GM19324 (cell line): ENCODE results near the gene MYO19.

ENCODE experiments used
- ATAC-seq: cut with Tn5 transposase; IDR thresholded peaks from one replicate; pipeline ENCODE4 v1.9.1; 2021; ENCODE audit warnings: mild to moderate bottlenecking, moderate library complexity; ENCODE audit not compliant: unreplicated experiment, low FRiP score

The MYO19 gene, protein sequence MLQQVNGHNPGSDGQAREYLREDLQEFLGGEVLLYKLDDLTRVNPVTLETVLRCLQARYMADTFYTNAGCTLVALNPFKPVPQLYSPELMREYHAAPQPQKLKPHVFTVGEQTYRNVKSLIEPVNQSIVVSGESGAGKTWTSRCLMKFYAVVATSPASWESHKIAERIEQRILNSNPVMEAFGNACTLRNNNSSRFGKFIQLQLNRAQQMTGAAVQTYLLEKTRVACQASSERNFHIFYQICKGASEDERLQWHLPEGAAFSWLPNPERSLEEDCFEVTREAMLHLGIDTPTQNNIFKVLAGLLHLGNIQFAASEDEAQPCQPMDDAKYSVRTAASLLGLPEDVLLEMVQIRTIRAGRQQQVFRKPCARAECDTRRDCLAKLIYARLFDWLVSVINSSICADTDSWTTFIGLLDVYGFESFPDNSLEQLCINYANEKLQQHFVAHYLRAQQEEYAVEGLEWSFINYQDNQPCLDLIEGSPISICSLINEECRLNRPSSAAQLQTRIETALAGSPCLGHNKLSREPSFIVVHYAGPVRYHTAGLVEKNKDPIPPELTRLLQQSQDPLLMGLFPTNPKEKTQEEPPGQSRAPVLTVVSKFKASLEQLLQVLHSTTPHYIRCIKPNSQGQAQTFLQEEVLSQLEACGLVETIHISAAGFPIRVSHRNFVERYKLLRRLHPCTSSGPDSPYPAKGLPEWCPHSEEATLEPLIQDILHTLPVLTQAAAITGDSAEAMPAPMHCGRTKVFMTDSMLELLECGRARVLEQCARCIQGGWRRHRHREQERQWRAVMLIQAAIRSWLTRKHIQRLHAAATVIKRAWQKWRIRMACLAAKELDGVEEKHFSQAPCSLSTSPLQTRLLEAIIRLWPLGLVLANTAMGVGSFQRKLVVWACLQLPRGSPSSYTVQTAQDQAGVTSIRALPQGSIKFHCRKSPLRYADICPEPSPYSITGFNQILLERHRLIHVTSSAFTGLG

DNA sequence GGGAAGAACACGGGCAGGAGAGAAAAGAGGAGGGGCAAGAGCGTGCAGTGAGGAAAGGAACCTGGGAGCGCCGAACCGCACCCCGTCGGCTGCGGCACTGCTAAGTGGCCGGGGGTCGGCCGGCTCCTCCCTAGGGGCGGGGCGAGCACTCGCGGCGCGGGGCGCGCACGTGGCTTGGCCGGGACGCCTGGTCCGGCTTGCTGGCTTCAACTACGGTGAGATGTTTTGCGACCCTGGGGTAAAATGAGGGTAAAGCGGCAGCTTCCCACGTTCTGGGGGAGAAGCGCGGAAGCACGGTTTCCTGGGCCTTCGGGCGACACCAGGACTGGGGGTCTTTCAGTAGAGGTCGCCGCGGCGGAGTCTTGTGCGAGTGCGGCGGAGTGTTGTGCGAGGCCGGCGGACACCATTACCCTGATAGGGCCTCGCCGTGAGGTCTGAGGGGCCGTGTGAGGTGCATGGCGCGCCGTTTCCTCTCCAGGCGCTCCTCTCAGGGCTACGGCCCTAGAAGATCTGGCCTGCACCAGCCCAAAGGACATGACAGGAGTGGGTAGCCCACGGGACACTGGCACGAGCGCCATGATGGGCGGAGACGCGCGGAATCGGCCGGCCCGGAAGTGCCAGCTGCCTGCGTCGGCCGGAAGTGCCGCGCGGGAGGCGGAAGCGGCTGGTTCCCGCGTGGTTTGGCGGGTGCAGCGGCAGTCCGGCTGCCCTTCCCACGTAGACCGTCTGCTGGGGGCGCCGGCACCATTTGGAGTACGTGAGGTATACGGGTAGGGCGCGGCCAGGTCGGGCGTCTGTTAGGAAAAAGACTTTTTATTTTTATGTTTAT lies at the start of gene MYO19, which contains the start of gene PIGW:
Gene MYO19, minus strand, starts transcription at position 29 of the 829 bp plus-strand sequence. CDS start 2,330 bp downstream, outside the sequence.
Gene PIGW, plus strand, starts transcription at position 148 of the 829 bp plus-strand sequence. CDS start 2,115 bp downstream, outside the sequence.
- peak; percentile 83 for ATAC-seq

DNA sequence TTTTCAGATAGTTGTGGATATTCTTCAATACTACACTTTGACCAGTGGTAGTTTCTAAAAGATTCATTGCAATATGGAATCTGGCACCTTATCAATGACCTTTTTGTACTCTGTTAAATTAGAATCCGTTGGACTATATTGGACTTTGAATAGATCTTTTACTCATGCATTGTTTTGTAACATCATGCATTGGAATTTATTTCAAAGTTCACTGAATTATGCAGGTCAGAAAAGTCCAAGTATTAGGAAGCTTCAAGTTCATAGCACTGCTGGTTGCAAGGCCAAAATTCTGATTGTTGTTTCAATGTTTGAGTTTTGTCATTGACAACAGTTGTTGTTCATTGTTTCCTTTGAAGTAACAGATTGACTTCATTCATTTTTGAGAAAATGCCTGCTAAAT lies 49.1 kb upstream of the MYO19 start:
- no peak for ATAC-seq

DNA sequence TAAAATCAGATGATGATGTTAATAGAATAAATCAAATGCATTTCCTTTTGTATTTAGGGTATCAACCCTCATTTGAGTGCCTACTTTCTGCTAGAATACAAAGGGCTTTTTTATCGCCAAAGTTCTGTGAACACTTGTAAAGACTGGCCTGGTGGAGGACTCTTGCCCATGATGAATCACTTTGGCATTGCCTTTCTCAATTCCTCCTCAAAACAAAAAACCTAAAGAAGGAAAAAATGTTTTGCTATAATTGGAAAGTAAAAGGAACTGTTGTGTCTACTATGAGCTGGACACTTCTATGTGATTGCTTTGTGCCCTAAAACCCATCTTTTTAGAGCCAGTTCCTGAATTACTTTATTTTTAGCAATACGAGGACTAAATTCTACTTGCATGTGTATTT lies 44.0 kb upstream of the MYO19 start:
- ATAC-seq: no peak

DNA sequence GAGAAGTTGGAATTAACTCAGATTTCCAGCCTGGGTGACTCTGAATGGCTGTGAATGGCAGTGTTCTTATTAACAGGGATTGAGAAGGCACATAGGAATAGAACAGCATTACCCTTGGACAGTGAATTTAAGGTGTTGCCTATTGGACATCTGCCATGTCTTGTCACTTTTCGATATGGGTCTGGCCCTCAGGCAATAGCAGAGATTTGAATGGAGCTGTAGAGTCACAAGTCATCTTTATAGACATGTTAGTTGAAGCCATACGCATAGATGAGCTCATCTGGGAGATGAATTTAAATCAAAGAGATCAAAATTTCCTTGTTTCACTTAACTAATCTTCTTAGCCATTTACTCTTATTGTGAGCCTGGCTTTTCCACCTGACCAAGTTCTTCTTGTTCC lies 42.1 kb upstream of the MYO19 start:
- no peak for ATAC-seq

DNA sequence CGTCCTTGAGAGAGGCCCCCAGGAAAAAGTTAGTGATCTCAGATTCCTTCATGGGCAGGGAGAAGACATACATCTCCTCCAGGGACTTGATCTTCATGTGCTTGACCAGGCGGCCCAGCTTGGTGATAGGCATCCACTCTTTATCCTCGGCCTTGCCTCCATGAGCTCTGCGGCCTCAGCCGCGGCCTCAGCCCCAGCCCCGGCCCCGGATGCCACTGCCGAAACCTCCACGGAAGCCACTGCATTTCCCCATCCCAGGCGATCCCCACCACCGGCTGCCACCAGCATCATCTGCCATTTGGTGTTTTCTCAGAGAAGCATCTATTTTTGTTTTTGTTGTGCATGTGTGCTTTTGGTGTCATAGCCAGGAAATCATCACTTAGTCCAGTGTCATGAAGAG lies 40.4 kb upstream of the MYO19 start:
- ATAC-seq: no peak

DNA sequence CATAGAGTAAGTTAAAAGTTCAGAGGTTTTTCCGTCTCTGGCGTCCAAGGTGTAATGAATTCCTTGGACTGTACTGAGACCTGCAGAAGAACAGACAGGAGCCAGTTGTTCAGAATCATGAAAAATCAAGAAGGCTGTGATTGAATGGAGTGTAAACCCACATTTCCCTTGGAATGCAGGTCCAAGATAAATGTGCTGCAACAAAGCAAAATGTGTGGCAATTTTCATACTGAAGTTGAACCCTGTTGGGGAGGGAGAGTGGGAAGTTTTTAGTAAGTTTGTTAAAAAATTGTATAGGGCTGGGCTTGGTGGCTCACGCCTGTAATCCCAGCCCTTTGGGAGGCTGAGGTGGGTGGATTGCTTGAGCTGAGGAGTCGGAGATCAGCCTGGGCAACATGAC lies 31.4 kb upstream of the MYO19 start:
- no peak for ATAC-seq

DNA sequence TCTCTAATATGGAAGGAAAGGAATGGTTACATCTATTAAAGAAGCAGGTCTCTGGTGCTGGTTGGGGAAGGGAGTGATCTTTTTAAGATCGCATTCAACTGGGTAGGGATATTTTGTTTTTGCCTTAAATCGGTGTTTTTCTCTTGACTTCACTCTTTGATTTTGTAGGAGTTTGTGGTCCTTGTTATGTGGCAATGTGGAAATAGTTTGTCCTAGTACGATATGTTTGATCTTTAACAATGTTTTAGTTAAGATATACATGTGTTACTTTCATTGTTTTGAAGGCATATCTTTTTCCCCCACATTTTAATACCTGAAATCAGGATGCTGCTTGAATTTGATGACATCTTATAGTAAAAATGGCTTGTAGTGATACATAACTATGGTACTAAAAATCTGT lies 18.8 kb upstream of the MYO19 start:
- ATAC-seq: no peak

DNA sequence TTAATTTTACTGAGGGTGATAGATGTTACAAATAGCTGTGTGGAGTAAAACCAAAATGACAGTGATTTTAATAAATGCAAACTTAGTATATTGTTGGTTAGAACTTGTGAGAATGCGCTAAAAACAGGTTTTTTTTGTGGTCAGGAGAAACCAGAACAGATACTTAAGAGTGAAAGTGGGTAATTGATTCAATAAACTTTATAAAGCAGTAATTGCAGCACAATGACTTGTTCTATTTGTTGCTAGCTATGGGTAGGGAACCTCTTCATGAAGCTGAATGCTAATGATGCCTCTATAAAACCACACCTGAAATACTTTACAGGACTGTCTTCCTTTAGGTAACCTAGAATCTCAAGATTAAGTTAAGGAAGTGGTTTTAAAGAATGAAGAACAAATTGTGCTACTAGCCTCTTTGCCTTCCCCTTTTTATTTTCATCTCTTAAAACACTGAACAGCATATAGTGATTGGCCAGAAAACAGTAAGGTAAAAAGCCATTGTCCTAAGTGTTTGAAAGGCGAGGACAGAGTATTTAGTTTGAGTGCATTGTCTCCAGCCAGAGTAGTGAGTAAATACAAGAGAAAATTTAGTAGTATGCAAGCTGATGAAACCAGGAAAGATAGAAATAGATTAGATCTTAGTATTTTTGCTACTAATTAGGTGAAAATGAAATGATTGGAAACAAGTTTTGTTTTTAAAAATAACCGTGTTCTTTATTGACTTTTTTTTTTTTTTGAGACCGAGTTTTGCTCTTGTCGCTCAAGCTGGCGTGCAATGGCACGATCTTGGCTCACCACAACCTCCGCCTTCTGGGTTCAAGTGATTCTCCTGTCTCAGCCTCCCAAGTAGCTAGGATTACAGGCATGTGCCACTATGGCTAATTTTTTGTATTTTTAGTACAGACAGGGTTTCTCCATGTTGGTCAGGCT lies 16.1 kb upstream of the MYO19 start:
- no peak for ATAC-seq

DNA sequence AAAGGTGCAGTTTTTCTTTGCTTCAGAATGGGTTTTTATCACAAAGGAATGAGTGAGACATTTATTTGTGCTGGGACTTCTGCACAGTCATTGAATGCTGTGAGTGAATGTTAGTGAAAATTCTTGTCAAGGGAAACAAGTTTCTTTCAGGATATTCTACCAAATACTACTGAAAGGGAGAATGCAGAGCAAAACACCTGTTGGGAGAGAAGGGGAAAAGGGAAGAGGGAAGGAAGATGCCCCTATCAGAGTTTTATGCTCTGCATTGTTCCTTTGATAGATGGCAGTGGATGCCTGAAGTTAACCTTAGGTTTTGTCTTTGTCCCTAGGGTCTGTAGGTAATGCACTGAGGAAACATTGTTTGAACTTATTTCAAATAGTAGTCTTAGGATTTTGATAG lies 13.1 kb upstream of the MYO19 start:
- no peak for ATAC-seq

DNA sequence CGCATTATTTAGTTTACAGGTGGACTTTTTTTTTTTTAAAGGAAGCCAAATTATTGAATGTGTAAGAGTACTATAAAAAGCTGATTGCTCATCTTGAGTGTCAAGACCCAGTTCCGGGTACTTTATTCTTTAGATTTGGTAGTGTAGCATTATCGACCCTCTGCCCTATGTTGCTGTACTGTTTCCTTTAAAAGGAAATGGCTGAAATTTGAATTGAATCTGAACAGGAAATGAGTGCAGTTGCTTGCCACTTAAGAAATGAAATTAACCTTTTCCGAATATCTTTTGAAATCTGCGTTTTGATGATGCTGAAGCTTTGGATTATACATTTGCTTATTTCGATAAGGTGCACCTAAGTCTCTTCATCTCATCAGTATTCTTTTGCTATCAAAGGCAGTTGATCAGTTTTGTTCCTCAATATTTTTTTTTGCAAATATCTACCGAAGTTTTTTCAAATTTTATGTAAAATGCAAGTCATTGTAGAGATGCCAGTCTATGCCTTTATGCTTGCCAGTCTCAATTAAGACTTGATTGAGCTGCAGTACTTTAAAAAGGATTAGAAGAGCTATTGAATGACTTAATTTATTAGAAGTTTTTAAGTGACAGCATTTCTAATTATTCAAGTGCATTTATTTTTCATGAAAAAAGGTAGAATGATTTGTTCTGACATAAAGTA lies 11.9 kb upstream of the MYO19 start:
- ATAC-seq: no peak

DNA sequence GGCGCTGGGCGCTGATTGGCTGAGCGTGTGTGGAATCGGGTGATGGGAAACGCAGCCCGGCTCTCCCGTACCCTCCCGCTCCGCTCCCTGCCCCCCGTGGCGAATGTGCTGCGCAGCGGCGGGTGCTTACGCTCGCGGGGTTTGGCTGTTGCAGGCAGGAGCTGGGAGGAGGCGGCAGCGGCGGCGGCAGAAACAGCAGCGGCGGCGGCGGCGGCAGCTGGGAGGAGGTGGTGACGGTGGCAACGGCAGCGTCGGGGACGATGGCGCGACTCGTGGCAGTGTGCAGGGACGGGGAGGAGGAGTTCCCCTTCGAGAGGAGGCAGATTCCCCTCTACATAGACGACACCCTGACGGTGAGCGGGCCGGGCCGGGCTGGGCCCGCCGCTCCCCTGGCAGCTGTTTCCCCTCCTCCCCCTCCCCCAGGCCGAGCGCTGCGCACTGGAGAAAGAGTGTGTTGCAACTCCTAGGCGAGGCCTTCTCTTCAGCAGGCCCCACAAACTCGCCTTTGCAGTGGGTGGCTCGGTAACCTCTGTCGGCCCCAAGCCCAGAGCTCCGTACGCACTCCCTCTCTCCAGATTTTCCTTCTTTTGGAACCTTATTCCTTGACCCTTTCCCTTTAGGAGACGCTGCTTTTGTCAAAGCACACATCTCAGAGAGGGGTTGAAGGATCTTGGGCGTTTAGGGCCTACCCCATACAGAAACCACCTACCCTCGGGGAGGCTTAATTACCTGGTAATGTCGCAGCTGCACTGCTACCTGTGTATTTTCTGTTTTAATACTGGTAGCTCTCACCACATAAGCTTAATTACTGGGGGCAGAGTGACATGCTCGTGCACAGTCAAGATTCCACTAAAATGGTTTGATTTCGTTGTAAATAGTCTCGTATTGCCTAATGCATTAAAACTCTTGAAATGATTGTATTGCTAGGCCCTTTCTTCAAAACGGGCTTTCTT lies 11.1 kb upstream of the MYO19 start:
- peak; percentile 69 for ATAC-seq

DNA sequence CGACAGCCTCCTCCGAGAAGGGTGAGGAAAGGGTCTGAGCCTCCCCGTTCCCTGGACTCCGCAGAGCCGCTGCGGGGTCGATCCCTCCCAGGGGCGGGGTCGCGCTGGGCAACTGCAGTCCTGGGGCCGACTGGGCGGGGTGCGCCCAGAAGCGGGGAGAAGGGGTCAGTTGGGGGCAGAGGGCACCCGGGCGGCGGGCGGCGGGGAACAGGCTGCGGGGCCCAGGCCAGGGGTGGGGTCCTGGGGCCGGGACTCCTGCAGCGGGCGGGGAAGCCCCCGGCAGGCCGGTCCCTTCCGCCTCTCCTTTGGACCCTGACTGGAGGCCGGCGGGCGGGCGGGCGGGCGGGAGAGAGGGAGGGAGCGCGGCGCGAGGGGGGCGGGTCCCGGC lies 10.4 kb upstream of the MYO19 start:
- peak; percentile 59 for ATAC-seq

DNA sequence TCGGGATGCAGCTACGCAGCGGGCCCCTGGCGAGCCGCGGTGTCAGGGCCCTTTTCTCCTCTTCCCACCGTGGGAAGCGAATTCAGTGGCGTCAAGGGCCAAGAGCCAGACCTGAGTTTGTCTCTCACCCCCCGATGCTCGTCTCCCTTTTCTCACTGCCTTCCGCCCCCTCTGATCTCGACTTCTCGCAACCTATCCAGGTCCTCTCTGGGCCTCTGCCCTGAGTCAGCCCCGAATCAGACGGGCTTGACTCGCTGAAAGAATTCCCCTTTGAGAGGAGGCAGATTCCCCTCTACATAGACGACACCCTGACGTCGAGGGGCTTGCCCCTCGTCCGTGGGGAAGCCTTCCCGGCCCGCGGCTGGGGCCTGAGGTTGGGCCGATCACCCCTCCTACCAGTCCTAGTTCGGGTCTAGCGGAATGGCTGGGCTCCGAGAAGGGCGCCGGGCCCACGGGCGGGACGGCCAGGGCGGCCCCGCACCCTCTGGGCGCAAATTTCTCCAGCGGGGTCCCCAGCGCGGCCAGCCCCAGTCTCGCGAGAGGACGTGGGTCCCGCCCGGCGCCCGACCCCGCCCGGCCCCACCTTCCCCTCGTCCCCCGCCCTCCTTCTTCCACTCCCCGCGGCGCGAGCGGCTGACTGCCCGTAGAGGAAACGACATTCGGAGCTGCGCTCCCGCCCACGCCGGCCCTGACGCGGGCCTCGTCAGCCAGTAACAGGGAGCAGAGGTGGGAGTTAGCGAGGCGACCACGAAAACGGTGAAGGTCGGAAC lies 9.8 kb upstream of the MYO19 start, which contains the start of gene GGNBP2:
Gene GGNBP2, plus strand, starts transcription at position 613 of the 770 bp plus-strand sequence. CDS start 806 bp downstream, outside the sequence.
- ATAC-seq: peak; percentile 65

DNA sequence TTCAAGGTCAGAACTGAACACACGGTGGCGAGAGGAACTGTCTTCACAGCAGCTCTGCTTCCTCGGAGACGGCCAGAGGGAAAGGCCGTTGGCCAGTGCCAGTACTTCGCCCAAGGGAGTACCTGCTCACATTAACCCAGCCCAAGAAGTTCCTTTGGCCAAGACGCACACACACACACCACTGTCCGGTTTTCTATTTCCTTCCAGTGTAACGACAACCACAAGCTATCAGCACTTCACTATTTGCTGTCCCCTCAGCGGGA lies 9.3 kb upstream of the MYO19 start:
- peak; percentile 1 for ATAC-seq

DNA sequence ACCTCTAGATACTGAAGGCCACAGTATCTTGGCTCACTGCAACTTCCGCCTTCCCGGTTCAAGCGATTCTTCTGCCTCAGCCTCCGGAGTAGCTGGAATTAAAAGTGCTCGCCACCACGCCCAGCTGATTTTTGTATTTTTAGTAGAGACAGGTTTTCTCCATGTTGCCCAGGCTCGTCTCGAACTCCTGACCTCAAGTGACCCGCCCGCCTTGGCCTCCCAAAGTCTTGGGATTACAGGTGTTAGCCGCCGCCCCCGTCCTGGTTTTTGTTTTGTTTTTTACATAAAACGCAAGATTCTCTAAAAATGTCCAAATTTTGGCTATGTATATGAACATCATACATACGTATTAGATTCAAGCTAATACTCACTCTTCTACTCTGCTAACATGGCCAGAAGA lies 8.1 kb upstream of the MYO19 start:
- ATAC-seq: no peak

DNA sequence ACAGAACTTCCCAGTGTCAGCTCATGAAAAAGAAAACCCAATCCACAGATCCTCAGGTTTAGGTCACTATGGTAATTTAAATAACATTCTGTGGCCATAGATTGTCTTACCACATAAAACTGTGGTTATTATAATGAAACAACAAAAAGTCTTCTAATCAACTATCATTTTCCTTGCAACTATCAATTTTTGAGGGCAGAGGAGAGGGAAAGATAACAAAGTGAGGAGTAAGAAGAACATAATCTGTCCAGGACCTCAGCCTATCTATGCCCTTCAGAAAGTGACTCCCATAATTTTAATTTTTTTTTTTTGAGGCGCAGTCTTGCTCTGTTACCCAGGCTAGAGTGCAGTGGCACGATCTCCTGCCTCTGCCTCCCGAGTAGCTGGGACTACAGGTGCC lies 6.0 kb upstream of the MYO19 start:
- ATAC-seq: no peak

DNA sequence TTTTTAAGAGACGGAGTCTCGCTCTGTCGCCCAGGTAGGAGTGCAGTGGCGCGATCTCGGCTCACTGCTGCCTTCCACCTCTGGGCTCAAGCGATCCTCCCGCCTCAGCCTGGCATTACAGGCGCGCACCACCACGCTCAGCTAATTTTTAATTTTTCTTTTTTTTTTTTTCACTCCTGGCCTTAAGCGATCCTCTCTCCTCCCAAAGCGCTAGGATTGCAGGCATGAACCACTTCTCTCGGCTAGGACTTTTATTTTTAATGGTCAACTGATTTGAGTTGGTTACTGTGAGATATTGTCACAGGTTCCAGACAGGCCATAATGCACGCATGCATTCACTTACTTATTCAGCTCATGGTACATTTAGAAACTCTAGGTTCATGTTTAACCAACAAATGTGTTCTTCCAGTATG lies 1.0 kb upstream of the MYO19 start:
- no peak for ATAC-seq
